H1 (cell line): ENCODE results near the gene PRPF38A. TPM values are rescaled to one million over a fixed set of nuclear protein-coding genes. Genes with fewer than 3 reads are reported as not detected.

ENCODE experiments used
- SRF ChIP-seq: IDR thresholded peaks from 2 replicates; pipeline ENCODE4 v1.6.1; 2011; ENCODE audit warnings: mild to moderate bottlenecking, low read depth, low read length, moderate library complexity
- TAF7 ChIP-seq: optimal IDR thresholded peaks from 2 replicates; pipeline ENCODE3; 2011; ENCODE audit warnings: low read depth, mild to moderate bottlenecking, inconsistent platforms, low read length, moderate library complexity, borderline replicate concordance
- polyA plus RNA-seq, 7 experiments: library from polyadenylated mRNA; depleted of rRNA in 3 of 7; stranded (reverse) in 5 of 7; unstranded in 2 of 7; fragments of >200 nt in 5 of 7; fragments of 200-250 nt in 2 of 7; gene quantifications; 1 replicate in 5 of 7; 2 replicates in 1 of 7; 4 replicates in 1 of 7; pipeline versions ENCODE4 v1.2.1 to v1.2.3, GENCODE V29; 2011 to 2013; ENCODE audit warnings: missing spikeins in 2 of 7, mixed read lengths in 2 of 7
- total RNA-seq: library from RNA; stranded (reverse); fragmentation: NEBNext Ultra II Directional; extraction: Animal tissue kit (Norgen Biotek cat#: 25700); gene quantifications from 2 replicates; pipeline ENCODE4 v1.2.1, GENCODE V29; 2021
- TF ChIP-seq, protein P1 (sequence below): IDR thresholded peaks from 2 replicates; pipeline ENCODE4 v1.6.1; 2012; ENCODE audit warnings: low read length, inconsistent platforms

The PRPF38A gene
- total and polyA plus RNA-seq, 2 of the 8 experiments (the other 6 are each of a cell fraction or from before 2014, with no cell fraction given) = 25.6 to 76.2 TPM

GRCh38 chr1:52461821-52462220, 57.4 kb downstream of the PRPF38A start (continued):
- TF ChIP-seq, protein P1, sequence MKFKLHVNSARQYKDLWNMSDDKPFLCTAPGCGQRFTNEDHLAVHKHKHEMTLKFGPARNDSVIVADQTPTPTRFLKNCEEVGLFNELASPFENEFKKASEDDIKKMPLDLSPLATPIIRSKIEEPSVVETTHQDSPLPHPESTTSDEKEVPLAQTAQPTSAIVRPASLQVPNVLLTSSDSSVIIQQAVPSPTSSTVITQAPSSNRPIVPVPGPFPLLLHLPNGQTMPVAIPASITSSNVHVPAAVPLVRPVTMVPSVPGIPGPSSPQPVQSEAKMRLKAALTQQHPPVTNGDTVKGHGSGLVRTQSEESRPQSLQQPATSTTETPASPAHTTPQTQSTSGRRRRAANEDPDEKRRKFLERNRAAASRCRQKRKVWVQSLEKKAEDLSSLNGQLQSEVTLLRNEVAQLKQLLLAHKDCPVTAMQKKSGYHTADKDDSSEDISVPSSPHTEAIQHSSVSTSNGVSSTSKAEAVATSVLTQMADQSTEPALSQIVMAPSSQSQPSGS = no peak
- TF ChIP-seq TAF7 (no peak), SRF (no peak)
